GM21526 (cell line): ENCODE results near the gene UBXN6.

Experiments used
- ATAC-seq: cut with Tn5 transposase; IDR thresholded peaks from one replicate; pipeline ENCODE4 v1.9.1; 2021; ENCODE audit warnings: moderate library complexity; ENCODE audit not compliant: unreplicated experiment, low FRiP score

The UBXN6 gene

GRCh38 chr19:4457654-4458395 is at the start of gene UBXN6:
TSS of gene UBXN6 (minus strand) at chr19:4457794. CDS start at chr19:4457697, 97 bp downstream.
- peak; percentile 76 for ATAC-seq

DNA sequence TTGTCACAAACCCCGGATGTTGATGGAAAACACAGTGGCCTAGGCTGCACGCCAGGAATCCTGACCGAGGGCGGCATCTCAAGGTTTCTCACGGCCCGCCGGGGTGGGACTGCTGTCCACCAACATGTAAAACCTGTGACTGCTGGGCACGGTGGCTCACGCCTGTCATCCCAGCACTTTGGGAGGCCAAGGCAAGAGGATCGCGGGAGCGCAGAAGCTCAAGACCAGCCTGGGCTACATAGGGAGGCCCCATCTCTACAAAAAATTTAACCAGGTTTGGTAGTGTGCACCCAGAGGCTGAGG is 49.5 kb upstream of the UBXN6 start:
- ATAC-seq: no peak

- no peak for ATAC-seq
Observed at GRCh38 chr19:4506449-4507149, 49.0 kb upstream of the UBXN6 start.

DNA sequence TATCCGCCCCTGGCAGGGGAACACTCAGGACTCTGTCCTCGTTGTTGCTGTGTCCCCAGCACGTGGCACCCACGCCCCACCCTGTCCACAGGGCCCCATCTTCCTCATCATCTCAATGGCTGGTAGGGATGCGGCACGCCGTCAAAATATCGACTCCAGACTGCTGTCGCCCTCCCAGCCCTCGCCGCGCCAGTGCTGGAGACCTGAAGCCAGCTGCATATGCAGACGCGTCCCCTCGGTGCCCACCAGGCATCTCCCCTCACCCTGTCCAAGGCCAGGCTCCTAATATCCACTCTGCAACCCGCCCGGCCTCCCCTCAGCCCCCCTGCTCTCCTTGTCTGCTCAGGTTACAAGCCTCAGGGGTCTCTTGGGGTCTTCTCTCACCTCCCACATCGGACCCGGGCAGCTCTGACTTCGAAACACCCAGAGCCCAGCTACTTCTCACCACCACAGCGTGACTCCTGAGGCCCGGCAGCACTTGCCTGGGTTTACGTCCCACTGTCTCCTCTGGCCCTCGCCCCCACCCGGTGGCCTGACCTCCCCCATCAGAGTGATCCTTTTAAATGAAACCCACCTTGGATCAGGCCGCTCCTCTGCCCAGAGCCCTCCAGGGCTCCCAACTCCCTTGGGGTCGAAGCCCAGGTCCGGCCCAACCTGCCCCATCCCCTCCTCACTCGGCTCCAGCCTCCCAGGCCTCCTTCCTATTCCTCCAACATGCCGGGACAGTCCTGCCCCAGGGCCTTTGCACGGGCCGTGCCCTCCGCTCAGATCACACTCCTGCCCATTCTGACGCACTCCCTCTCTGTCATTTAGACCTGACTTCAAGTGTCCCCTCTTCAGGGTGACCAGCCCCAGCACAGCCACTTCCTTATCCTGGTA is 48.2 kb upstream of the UBXN6 start:
- no peak for ATAC-seq

- no peak for ATAC-seq
Observed at GRCh38 chr19:4504891-4505569, 47.4 kb upstream of the UBXN6 start.

DNA sequence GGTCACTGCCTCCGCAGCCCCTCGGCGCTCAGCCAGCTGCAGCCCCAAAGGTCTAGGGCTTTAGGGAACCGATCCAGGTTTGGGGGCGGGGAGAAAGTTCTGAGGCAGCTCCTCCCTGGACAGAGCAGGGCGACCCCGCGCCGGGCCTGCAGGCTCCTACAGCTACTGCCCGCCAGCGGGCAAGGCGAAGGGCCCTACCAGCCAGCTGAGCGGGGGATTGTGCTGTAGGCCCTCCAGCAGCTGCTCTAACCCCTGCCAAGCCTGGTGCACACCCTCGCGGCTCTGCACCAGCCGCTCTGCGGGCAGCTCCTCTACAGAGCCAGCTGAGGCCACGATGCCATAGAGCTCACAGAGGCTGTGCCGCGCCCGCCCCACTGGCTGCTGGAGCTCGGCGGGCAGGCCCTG is 46.7 kb upstream of the UBXN6 start:
- ATAC-seq: no peak

- ATAC-seq: no peak
Observed at GRCh38 chr19:4503825-4504170, 46.2 kb upstream of the UBXN6 start.

- no peak for ATAC-seq
Observed at GRCh38 chr19:4503132-4503824, 45.7 kb upstream of the UBXN6 start.

DNA sequence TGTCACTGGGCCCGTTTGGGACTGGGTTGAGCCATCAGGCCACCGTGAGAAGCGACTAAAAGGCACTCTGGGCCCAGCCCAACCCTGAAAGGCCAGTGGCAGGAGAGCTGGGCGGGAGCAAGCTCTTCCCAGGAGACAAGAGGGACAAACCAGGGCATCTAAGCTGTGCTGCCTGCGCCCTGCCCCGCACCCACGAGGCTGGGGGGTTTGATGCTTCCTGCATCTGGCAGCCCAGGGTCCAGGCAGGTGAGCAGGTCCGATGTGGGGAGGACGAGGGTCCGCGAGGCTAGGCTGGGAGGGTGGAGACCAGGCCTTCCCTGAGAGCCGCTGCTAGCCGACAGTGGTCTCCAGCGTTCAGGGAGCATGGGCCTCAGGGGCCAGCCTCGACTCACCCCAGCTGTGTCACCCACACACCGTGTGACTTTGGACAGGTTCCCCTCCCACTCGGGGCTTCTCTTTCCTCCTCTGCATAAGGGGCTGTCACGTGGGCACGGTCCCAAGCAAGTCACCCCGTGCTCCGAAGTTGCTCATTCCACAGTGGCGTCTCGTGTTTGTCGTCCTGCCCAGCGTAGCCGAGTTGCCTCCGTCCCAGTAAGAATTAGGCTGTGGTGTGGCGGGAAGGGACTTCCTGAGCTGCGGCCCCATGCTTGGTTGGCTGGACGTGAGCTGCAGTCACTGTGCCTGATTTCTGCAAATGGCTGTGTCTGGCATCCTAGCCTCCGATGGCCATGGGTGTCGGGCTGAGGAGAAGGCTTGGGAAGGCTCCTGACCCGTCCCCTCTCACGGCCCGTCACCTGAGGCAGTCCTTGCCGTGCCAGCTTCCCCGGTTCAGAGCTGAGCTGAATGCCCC is 44.9 kb upstream of the UBXN6 start:
- no peak for ATAC-seq

DNA sequence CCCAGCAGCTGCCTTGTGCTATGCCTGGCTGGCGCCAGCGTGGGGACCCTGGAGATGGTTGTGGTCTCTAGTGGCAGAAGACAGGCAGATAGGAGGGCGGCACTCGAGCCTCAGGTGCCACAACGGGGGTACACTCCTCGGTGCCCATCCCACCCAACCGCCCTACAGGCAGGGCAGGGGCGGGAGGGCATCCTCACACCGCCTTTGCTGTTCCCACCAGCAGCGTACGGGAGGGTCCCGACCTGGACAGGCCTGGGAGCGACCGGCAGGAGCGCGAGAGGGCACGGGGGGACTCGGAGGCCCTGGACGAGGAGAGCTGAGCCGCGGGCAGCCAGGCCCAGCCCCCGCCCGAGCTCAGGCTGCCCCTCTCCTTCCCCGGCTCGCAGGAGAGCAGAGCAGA is 44.1 kb upstream of the UBXN6 start:
- no peak for ATAC-seq

- ATAC-seq: no peak
Observed at GRCh38 chr19:4500841-4501591, 43.4 kb upstream of the UBXN6 start.

DNA sequence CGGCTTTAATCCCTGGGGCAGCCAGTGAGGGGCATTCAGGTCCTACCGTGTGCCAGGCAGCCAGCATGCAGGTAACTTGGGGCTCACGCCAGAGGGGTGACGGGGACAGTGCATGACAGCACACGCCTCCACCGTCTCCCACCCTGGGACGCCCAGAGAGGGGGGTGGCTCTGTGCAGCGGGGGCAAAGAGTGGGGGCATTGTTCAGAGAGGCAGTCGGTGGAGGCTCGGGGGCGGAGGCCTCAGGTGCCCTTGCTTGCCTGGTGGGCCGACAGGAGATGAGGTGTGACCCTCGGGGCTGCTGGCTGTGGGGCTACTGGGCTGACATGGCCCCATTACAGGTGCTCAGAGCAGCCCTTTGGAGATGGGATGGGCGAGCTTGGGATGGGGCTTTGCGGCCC is 42.3 kb upstream of the UBXN6 start:
- no peak for ATAC-seq

DNA sequence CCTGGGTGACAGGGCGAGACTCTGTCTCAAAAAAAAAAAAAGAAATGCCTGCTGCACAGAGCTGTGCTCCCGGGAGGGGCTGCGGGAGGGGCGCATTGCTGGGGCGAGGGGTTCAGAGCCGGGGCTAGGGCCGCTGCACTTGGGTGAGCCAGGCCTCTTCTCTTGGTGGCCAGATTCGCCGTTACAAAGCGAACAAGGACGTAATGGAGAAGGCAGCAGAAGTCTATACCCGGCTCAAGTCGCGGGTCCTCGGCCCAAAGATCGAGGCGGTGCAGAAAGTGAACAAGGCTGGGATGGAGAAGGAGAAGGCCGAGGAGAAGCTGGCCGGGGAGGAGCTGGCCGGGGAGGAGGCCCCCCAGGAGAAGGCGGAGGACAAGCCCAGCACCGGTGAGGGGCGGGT is 41.7 kb upstream of the UBXN6 start:
- no peak for ATAC-seq

GRCh38 chr19:4498694-4499093 is 41.1 kb upstream of the UBXN6 start:
- ATAC-seq: no peak

DNA sequence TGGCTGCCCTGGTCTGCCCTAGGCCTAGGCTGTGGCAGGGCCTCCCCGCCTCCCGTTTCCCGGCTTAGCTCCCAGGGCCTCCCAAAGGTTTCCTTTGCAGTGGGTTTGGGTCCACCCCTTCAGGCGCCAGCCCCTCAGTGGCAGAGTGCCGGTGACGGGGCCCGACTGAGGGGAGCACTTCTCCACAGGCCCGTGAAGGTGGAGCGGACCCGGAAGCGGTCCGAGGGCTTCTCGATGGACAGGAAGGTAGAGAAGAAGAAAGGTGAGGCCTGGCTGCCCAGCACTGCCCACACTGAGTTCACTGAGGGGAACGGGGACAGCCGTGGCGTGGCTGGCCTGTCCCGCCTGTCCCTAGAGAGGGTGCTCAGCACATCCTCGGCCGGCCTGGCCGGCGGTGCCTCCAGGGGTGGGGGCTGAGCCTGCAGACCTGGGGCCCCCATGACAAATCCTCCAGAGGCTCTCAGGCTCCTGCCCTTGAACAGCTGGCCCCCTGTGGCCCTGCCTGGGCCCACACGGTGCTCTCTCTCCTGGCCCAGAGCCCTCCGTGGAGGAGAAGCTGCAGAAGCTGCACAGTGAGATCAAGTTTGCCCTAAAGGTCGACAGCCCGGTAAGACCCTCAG is 40.3 kb upstream of the UBXN6 start:
- no peak for ATAC-seq

GRCh38 chr19:4496304-4496703 is 38.7 kb upstream of the UBXN6 start:
- ATAC-seq: no peak

GRCh38 chr19:4495471-4495870 is 37.9 kb upstream of the UBXN6 start:
- no peak for ATAC-seq

DNA sequence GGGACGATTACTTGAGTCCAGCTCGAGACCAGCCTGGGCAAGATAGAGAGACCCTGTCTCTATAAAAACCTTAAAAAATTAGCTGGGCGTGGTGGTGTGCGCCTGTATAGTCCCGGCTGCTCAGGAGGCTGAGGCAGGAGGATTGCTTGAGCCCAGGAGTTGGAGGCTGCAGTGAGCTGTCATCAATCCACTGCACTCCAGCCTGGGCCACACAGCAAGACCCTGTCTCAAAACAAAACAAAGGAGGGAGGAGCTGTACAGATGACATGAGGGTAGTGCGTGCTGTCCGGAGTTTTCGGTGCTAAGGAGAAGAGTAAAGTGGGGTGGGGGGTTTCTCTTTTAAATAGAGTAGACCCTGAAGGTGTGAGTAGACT is 37.1 kb upstream of the UBXN6 start:
- ATAC-seq: no peak
